ENCODE data around the gene SURF6.
"Not testable (repeated sequence)": the region's sequence is repeated elsewhere in the genome, so short reads cannot be mapped to it uniquely, and the experiment has no call there.

SURF6 gene

GRCh38 chr9:133283255-133284032 lies 52.5 kb downstream of the SURF6 start:
- not testable (repeated sequence) for DNase-seq

GRCh38 chr9:133282464-133283238 lies 53.3 kb downstream of the SURF6 start:
- no peak for DNase-seq

GRCh38 chr9:133280392-133280791 lies 55.6 kb downstream of the SURF6 start:
- no peak for DNase-seq

Data from NCI-H146 (cell line).